ENCODE data around the gene PAX5.

- TF ChIP-seq CTCF (IDR thresholded peaks at IDR 0.05) = no peak
- no peak for TF ChIP-seq EZH2 (IDR thresholded peaks at IDR 0.05; ENCODE audit: borderline replicate concordance, insufficient read depth, low read depth, low read length, poor library complexity, severe bottlenecking)
Observed at GRCh38 chr9:37079370-37080164, 45.5 kb upstream of the PAX5 start.

Data from B cell (primary cell).